ENCODE results near the gene OSM.

Gene OSM

DNA sequence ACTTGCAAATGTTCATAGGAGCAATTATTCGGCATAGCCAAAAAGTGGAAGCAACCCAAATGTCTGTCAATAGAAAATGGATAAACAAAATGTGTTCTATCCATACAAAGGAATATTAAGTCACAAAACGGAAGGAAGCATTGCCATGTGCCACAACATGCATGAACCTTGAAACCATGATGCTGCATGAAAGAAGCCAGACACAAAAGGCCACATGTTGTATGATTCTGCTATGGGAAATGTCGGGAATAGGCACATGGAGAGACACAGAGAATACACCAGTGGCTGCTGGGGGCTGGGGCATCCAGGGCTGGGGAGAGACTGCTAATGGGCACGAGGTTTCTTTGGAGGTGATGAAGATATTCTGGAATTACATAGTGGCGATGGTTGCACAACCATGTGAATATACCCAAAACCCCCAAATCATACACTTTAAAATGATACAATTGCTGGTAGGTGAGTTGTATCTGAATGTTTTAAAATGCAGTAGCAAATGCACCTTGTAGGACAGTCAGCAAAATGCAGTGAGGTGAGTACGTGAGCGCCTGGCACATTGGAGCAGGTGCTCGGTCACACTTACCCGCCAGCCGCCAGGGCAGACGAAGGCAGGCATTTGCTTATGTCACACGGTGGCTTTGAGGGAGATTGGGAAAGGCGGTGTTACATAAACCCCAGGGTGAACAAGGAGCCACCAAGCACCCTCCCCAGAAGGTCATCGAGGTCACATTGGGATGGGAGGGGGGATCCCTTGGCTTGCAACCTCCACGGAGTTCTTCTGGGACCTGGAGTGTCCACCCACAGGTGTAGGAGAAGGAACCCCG lies 6.3 kb upstream of the OSM start:
- TF ChIP-seq, protein P1, sequence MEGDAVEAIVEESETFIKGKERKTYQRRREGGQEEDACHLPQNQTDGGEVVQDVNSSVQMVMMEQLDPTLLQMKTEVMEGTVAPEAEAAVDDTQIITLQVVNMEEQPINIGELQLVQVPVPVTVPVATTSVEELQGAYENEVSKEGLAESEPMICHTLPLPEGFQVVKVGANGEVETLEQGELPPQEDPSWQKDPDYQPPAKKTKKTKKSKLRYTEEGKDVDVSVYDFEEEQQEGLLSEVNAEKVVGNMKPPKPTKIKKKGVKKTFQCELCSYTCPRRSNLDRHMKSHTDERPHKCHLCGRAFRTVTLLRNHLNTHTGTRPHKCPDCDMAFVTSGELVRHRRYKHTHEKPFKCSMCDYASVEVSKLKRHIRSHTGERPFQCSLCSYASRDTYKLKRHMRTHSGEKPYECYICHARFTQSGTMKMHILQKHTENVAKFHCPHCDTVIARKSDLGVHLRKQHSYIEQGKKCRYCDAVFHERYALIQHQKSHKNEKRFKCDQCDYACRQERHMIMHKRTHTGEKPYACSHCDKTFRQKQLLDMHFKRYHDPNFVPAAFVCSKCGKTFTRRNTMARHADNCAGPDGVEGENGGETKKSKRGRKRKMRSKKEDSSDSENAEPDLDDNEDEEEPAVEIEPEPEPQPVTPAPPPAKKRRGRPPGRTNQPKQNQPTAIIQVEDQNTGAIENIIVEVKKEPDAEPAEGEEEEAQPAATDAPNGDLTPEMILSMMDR (conservative IDR thresholded peaks at IDR 0.05; ENCODE audit: control insufficient read depth, insufficient read depth, low read depth, low read length), result no peak
- DNase-seq (ENCODE audit: low read depth), result no peak
- H3K4me3 ChIP-seq (ENCODE audit: control insufficient read depth, low read depth, low read length), result no peak overlapping the region

DNA sequence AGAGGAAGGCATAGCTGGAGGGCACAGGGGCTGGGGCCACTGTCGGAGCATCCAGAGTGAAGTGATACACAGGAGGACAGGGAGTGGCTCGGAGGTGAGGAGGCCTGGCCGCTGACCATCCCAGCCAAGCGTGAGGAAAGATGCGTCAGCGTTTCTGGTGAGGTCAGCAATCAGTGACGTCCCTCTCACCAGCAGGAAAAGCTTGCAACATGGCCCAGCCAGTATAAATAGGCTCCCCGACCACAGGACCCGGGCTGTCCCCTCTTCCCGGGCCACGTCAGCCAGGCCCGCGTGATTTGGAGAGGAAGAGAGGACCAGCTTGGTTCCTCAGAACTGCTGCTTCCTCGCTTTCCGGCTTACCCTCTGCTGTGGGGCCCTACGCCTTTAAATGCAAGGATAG lies 4.2 kb upstream of the OSM start:
- H3K4me3 ChIP-seq (ENCODE audit: control insufficient read depth, low read depth, low read length), result no peak overlapping the region

DNA sequence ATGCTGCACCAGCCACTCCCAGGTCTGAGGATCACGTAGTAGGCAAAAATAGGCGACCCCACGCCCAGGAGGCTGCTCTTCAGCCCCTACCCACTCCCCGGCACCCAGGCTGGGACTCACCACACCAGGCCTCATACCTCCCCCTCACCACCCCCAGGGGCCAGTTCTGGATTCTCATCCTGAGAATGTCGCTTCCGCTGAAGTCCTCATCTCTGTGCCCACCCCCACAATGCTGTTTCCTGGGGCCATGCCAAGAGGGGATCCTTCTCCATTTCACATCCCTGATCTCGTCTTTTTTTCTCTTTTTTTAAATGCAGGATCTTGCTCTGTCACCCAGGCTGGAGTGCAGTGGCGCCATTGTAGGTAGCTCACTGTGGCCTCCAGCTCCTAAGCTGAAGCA lies 1.7 kb upstream of the OSM start:
- TF ChIP-seq, protein P1 (conservative IDR thresholded peaks at IDR 0.05; ENCODE audit: control insufficient read depth, insufficient read depth, low read depth, low read length), result no peak
- no peak for DNase-seq (ENCODE audit: low read depth)
- H3K4me3 ChIP-seq (ENCODE audit: control insufficient read depth, low read depth, low read length), result no peak overlapping the region

More for the DNA sequence above, 4.2 kb upstream of the OSM start:
- DNase-seq (ENCODE audit: low read depth), result peak; percentile 55
- TF ChIP-seq, protein P1 (conservative IDR thresholded peaks at IDR 0.05; ENCODE audit: control insufficient read depth, insufficient read depth, low read depth, low read length), result no peak

DNA sequence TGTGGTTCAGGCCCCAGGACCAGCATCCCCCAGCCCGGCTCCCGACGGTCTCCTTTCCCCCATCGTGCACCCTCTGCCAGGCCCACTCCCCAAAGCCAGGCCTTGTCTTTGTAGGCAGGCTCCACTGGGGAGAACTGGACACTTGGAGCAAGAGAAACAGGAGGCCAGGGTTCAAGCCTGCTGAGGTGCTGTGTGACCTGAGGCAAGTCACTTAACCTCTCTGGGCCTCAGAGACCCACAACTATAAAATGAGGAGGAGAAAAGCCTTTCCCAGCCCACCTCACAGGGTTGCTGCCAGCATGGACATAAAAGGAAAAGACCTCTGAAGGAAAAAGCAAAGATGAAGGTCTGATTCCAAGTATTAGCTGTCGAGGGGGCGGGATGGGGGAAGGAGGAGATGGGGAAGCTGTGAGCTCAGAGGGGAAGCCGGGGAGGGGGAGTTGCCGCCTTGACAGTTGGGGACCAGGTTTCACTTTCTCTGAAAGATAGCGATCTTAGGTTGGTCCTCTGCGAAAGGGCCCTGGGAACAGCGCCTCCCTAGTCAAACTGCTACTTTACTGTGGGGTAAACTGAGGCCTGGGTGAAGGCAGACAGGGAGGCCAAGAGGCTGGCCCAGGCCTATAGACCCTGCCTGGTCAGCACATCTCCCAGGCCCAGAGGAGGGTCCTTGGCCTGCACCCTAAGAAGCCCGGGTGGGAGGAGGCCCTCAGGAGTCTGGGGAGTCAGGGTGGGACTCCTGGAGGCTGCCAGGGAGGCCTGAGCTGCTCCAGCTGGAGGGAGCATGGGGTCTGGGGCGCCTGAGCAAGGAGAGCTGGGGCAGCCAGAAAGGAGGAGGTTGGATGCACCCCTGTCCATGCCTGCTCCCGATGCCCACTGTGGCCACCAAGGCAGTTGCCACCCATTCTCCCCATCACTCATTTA lies 991 bp upstream of the OSM start:
- TF ChIP-seq, protein P1 (conservative IDR thresholded peaks at IDR 0.05; ENCODE audit: control insufficient read depth, insufficient read depth, low read depth, low read length), result no peak
- no peak for DNase-seq (ENCODE audit: low read depth)
- no peak overlapping the region for H3K4me3 ChIP-seq (ENCODE audit: control insufficient read depth, low read depth, low read length)

DNA sequence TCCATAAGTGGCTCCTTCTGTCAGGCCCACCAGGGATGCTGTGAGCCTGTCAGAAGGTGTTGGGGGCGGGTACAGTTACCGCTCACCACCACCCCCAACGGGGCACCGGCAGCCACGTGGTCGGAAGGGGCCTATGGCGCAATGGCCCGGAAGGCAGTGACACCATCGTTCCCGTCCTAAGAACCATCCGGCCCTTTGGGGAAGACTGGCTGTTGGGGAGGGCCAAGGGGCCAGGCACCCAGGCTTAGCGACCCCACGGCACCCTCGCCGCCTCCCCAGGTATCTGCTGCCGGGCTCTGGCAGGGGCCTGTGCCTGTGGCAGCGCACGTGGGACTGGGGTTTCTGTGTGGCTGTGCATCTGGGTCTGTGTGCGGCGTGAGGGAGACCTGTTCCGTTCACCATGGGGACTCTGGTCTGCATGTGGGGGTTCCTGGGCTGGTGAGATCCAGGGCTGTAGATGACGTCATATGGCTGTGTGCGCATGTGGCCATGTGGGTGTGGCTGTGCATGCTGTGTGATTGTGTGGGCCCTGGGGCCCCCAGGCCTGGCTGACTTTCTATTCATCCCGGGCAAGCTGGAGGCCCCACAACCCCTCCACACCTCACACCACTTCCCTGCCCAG lies 717 bp downstream of the OSM start:
- DNase-seq (ENCODE audit: low read depth), result peak; percentile 33
- no peak overlapping the region for H3K4me3 ChIP-seq (ENCODE audit: control insufficient read depth, low read depth, low read length)
- TF ChIP-seq, protein P1 (conservative IDR thresholded peaks at IDR 0.05; ENCODE audit: control insufficient read depth, insufficient read depth, low read depth, low read length), result no peak

DNA sequence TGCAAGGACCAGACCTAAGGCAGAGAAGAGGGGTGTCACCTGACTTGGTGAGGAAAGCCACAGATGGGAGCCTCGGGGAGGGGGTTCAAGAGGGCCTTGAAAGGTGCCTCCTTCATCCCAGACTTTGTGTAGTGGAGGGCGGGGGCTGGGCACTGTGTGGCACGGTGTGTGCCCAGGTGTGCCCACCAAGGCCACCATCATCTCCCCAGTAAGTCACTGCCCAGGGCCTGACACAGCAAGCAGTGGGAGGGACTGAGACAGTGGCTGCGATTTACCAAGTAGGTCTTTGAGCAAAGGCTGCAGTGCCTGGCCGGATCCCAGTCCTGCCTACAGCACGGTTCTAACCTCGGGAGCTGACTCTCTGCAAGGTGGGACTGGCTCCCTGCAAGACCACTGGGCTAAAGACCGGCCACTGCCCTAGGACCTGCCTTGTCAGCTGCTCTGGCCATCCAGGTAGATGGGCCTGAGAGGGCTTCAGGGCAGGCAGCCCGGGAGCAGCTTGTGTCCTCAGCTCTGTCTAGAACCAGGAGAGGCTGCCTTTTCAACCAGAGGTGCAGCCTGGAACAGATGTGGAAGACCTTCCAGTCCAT lies 1.4 kb downstream of the OSM start:
- TF ChIP-seq, protein P1 (conservative IDR thresholded peaks at IDR 0.05; ENCODE audit: control insufficient read depth, insufficient read depth, low read depth, low read length), result no peak
- no peak overlapping the region for H3K4me3 ChIP-seq (ENCODE audit: control insufficient read depth, low read depth, low read length)
- no peak for DNase-seq (ENCODE audit: low read depth)

Data from fibroblast of mammary gland (primary cell).